Lung (tissue), 16 donors: ENCODE results near the gene COL8A2. TPM values are rescaled to one million over a fixed set of nuclear protein-coding genes. Genes with fewer than 3 reads are reported as not detected.

ENCODE experiments used
- ATAC-seq: fragments of 200-7000 bp; cut with Tn5 transposase; one replicate; pipeline ENCODE4 v1.9.1; 2020; ENCODE audit warnings: moderate number of reproducible peaks; ENCODE audit not compliant: insufficient read depth, low FRiP score
- DNase-seq, 3 donors: peaks; one replicate each; pipeline ENCODE4 v3.0.0-alpha.2; 2013 to 2017
- H3K27ac ChIP-seq, 2 donors: one replicate each; pipeline ENCODE4 v1.5.1; 2013; ENCODE audit warnings: mild to moderate bottlenecking in 2 of 2, moderate library complexity in 2 of 2, control low read depth in 1 of 2, inconsistent platforms in 1 of 2, low read depth in 1 of 2, low read length in 1 of 2
- H3K27me3 ChIP-seq, 3 donors: one replicate each; pipeline ENCODE4 v1.5.1; 2013; ENCODE audit warnings: low read length in 2 of 3; ENCODE audit not compliant: control insufficient read depth in 3 of 3, insufficient read depth in 3 of 3
- H3K36me3 ChIP-seq, 4 donors: one replicate each; pipeline ENCODE4 v1.5.1; 2013; ENCODE audit warnings: low read length in 4 of 4, mild to moderate bottlenecking in 1 of 4, moderate library complexity in 1 of 4; ENCODE audit not compliant: control insufficient read depth in 4 of 4, insufficient read depth in 4 of 4
- H3K4me1 ChIP-seq, 5 donors: one replicate each; pipeline ENCODE4 v1.5.1; 2013; ENCODE audit warnings: low read length in 5 of 5, mild to moderate bottlenecking in 2 of 5, moderate library complexity in 1 of 5; ENCODE audit not compliant: control insufficient read depth in 5 of 5, insufficient read depth in 5 of 5
- H3K4me3 ChIP-seq: one replicate; pipeline ENCODE4 v1.5.1; 2013; ENCODE audit warnings: mild to moderate bottlenecking, control low read depth, moderate library complexity
- H3K9ac ChIP-seq, 2 donors: one replicate each; pipeline ENCODE4 v1.5.1; 2013; ENCODE audit warnings: low read length in 2 of 2, control low read depth in 1 of 2; ENCODE audit not compliant: insufficient read depth in 1 of 2
- H3K9me3 ChIP-seq, 4 donors: one replicate each; pipeline ENCODE4 v1.5.1; 2013; ENCODE audit warnings: low read length in 3 of 4, mild to moderate bottlenecking in 1 of 4, moderate library complexity in 1 of 4; ENCODE audit not compliant: control insufficient read depth in 4 of 4, insufficient read depth in 3 of 4
- CTCF ChIP-seq: IDR thresholded peaks from 2 replicates; pipeline ENCODE4 v1.5.1; 2012; ENCODE audit warnings: mild to moderate bottlenecking; ENCODE audit errors: control extremely low read depth, extremely low read depth
- WGBS, 2 donors: extraction: QIAGEN DNeasy Blood & Tissue Kit; methylation state at CpG; one replicate each; pipeline ENCODE4 v1.1.7; 2013; 5-methylcytosine and 5-hydroxymethylcytosine counted together
- long read RNA-seq, 5 donors: transcript quantifications; one replicate each; lab custom pipeline, GENCODE V29; 2026
- polyA plus RNA-seq, 2 donors: library from polyadenylated mRNA; stranded (reverse); fragments of 200-250 nt; gene quantifications; one replicate each; pipeline ENCODE4 v1.2.1, GENCODE V29; 2013
- total RNA-seq, 2 donors: library from RNA; depleted of rRNA in 1 of 2; stranded (reverse); fragments of >200 nt in 1 of 2; gene quantifications; one replicate each; pipeline ENCODE4 v1.2.1, GENCODE V29; 2014 to 2021
- donor health status: control.
- donor health status: control.
- donor health status: Bipolar disorder and iron deficiency.
- donor health status: healthy.
- donor health status: DM: yes; HTN: yes; CAD: no.

The COL8A2 gene
- total RNA-seq (1 to 10 TPM; 2.0 to 6.0 TPM), polyA plus RNA-seq (1 to 10 TPM; 2.8 to 3.8 TPM)
- long read RNA-seq, donor 1, full-length matches to known transcripts = 1 of 1 reads
- long read RNA-seq, donor 1, partial matches to known transcripts = 0 of 1 reads
- long read RNA-seq, donor 1, other reads (novel, unspliced or antisense) = 0 of 1 reads
- long read RNA-seq, donor 2 = 0 reads
- long read RNA-seq, donor 3 = 0 reads
- long read RNA-seq, donor 4 = 0 reads
- long read RNA-seq, donor 5 = 0 reads

GRCh38 chr1:36125129-36125991 is at the start of gene COL8A2:
Gene COL8A2 (minus strand): TSS chr1:36125222. CDS start chr1:36100242, 24,980 bp downstream.
- no peak within 1 kb of the TSS for H3K9ac ChIP-seq
- peaks cover 0 to 34% (median 8%) of the 10 kb centered on the region in 3 donors for H3K27me3 ChIP-seq
- 10 to 20% methylated on average over 49 to 77 of the region's 77 CpGs for WGBS, 2 donors
- H3K36me3 ChIP-seq = no peaks in the 10 kb centered on the region
- H3K4me3 ChIP-seq = no peak within 1 kb of the TSS
- H3K9me3 ChIP-seq = no peaks in the 10 kb centered on the region
- no peak for TF ChIP-seq CTCF
- DNase-seq (peak in 1 of 3 donors; percentile 34), ATAC-seq (no peak)
- no peak within 1 kb of the TSS for H3K27ac ChIP-seq
- peaks cover 0 to 13% (median 0%) of the 10 kb centered on the region in 5 donors for H3K4me1 ChIP-seq

GRCh38 chr1:36174713-36175112 is 49.7 kb upstream of the COL8A2 start:
- ATAC-seq (no peak), DNase-seq (no peak)
- H3K36me3 ChIP-seq = peaks cover 28 to 85% (median 58%) of the 10 kb centered on the region in 4 donors
- peaks cover 0 to 7% (median 0%) of the 10 kb centered on the region in 5 donors for H3K4me1 ChIP-seq
- TF ChIP-seq CTCF = no peak
- no peaks in the 10 kb centered on the region for H3K9me3 ChIP-seq
- no peak overlapping the region for H3K9ac ChIP-seq
- no peaks in the 10 kb centered on the region for H3K27me3 ChIP-seq
- WGBS, 2 donors = 85 to 90% methylated on average over 11 of the region's 11 CpGs
- H3K4me3 ChIP-seq = no peak overlapping the region
- peak overlapping the region; percentile 46 to 73 for H3K27ac ChIP-seq

GRCh38 chr1:36172983-36173382 is 48.0 kb upstream of the COL8A2 start:
- H3K9ac ChIP-seq = no peak overlapping the region
- ATAC-seq (no peak), DNase-seq (no peak)
- H3K4me3 ChIP-seq = no peak overlapping the region
- TF ChIP-seq CTCF = no peak
- WGBS, 2 donors = 85 to 96% methylated on average over 2 of the region's 2 CpGs
- peak overlapping the region in 1 of 2 donors; percentile 39 for H3K27ac ChIP-seq
- H3K4me1 ChIP-seq = peaks cover 0 to 7% (median 0%) of the 10 kb centered on the region in 5 donors
- no peaks in the 10 kb centered on the region for H3K27me3 ChIP-seq
- no peaks in the 10 kb centered on the region for H3K9me3 ChIP-seq
- H3K36me3 ChIP-seq = peaks cover 23 to 70% (median 55%) of the 10 kb centered on the region in 4 donors
